NT2/D1 (cell line): ENCODE results near the gene CLMP.

Experiments
- SUZ12 ChIP-seq: IDR thresholded peaks from 2 replicates; pipeline ENCODE4 v1.6.1; 2011; ENCODE audit not compliant: insufficient read length, insufficient read depth; ENCODE audit errors: extremely low read depth
- YY1 ChIP-seq: IDR thresholded peaks from 2 replicates; pipeline ENCODE4 v1.6.1; 2011; ENCODE audit not compliant: insufficient read length, insufficient read depth
- ZNF274 ChIP-seq: IDR thresholded peaks from 2 replicates; pipeline ENCODE4 v1.6.1; 2011; ENCODE audit warnings: mild to moderate bottlenecking, low read depth, low read length

DNA sequence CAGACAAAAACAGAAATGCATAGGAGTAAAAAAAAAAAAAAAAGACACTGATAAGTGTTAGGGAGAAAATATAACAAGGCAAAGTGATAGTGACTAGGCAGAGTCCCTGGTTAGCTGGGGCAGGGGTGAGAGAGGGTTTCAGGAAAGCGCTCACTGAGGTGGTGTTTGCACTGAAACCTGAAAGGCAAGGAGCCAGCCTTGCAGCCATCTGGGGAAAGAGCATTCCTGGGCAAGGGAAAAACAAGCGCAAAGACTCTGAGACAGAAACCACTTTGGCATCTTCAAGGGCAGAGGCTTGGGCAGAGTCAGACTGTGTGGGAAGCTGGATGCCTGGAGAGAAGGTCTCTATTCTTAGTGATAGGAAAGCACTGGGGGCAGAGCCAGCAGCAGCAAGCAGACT, 14.5 kb downstream of the CLMP start:
- TF ChIP-seq ZNF274 (no peak), YY1 (no peak), SUZ12 (no peak)
